NCI-H1694 treated with DMSO at 0.1 percent for 48 hours (cell line): ENCODE results near the gene HOMER1.

ENCODE experiments used
- DNase-seq: peaks from one replicate; lab custom pipeline; 2025; lab: John Stamatoyannopoulos, UW

The HOMER1 gene

GRCh38 chr5:79513704-79514390 is at the start of gene HOMER1:
Gene HOMER1, minus strand, starts transcription at chr5:79514134. Its CDS starts 1,360 bp downstream, at chr5:79512774.
- peak; percentile 29 for DNase-seq

GRCh38 chr5:79563247-79563590 is 49.3 kb upstream of the HOMER1 start:
- DNase-seq, result no peak

- DNase-seq, result no peak
These were observed 48.7 kb upstream of the HOMER1 start for GRCh38 chr5:79562351-79563246.

- DNase-seq, result no peak
These were observed 47.6 kb upstream of the HOMER1 start for GRCh38 chr5:79561525-79561893.

DNA sequence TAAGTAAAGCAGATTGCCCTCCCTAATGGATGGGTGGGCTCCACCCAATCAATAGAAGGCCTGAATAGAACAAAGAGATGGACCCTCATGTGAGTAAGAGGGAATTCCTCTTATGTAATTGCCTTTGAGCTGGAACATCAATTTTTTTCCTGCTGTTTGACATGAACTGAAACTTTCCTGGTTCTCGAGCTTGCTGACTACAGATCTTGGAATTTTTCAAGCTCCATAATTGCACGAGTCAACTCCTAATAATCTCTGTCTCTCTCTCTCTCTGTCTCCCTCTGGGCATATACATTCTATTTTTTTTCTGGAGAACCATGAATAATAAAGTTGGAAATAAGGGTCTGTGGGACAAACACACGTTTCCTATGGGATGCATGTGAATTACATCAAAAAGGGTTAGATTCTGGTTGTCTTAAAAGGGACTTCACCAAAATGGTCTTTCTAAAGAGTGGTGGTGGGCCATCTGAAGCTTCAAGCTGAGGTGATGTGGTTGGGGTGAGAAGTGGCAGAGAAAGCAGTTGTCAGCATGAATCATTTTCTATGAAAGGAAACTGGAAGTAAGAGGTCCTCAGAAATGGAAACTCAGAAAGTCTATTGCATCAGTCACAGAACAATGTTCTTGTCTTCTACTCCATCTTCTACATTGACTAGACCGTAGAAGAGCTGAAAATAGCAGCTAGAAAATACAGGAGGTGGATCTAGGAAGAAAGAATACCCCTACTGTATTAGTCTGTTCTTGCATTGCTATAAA is 47.0 kb upstream of the HOMER1 start:
- no peak for DNase-seq

DNA sequence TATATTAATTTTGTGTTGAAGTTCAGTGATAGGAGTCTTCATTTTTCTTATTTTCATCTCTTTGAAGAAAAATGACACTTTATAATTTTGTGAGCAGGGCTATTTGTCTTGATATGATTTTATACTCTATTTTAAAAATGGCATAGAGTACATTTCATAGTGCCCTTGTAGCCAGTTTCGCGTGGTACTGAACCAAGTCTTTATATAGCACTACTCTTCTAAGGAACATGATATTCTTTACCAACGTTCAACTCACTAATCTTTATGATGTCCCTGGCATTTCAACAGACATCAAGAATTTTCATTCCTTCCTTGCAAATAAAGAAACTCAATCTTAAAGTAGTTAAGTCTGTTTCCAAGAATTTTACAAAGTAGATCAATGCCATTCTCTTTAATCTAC is 41.5 kb upstream of the HOMER1 start:
- DNase-seq, result no peak

- peak; percentile 69 for DNase-seq
These were observed 39.0 kb upstream of the HOMER1 start for GRCh38 chr5:79552984-79553383.

GRCh38 chr5:79547982-79548381 is 34.0 kb upstream of the HOMER1 start:
- no peak for DNase-seq

DNA sequence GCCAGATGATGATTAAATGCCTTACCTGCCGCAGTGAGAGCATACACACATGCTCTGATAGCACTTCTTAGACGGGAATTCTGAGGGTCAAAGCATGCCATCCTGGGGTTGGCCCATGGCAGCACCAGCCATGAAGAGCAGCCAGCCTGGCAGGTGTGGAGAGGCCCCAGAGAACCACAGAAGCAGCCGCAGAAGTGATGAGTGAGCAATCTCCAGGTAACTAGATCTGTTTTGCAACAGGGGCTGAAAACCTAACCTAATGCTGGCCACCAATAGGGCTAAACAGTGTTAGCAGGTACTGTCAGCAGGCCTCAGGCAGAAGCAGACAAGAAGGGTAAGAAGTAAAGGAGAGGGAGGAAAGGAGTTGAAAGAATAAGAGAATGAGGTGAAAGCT is 33.5 kb upstream of the HOMER1 start:
- no peak for DNase-seq

GRCh38 chr5:79546782-79547428 is 33.0 kb upstream of the HOMER1 start:
- DNase-seq, result no peak

DNA sequence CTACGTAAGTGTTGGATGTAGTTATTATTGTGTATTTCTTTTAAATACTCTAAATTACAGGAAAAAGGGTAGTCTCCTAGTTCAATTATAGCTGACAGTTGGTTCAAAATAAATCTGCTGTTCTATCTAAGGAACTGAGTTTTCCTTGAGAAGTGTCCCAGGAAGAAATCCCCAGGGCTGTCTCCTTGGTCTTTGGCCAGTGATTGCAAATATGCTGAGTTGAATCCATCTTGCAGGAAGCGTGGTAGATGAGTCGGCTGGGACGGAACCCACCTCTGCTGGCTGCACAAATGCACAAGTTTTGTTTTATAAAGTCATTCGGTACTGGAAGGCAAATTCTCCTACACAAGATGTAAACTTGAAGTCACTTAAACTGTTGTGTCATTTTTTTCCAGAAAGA is 30.2 kb upstream of the HOMER1 start:
- DNase-seq, result no peak

DNA sequence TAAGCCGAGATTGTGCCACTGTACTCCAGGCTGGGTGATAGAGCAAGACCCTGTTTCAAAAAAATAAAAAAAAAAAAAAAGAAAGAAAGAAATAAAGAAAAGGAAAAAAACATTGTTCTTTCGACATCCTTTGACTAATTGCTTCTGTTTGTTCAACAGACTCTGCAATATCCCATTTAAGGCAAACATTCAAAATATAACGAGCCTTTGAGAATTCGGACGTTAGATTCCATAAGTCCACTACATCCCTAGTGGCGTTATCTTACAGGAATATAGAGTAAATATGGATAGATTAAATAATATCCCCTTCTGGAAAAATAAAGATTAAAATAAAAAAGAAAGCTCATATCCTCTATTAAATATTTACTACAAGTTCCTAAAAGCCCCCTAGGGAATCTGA is 27.0 kb upstream of the HOMER1 start:
- DNase-seq, result no peak

DNA sequence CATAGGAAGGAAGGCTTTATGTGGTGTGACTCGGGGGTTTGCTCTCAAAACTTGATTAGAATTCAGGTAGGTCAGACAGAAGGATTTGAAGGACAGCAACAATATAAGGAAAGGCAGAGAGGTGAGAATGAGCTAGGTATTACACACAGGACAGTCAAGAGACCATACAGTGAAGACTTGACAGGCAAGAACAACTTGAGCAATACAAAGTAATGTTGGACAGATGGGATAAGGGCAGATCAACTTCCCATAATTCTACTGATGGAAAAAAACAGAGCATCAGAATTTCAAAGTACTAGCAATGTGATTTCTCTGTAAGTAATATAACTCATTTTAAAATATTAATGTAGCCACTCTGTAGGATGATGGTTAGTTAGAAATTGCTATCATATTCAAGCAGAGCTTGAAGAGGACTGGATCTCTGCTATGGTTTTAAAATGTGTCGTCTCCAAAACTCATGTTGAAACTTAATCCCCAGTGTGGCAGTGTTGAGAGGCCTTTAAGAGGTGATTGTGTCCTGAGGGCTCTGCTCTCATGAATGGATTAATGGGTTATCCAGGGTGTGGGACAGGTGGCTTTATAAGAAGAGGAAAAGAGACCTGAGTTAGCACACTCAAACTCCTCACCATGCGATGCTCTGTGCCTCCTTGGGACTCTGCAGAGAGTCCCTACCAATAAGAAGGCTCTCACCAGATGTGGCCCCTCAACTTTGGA is 22.4 kb upstream of the HOMER1 start:
- no peak for DNase-seq

GRCh38 chr5:79535477-79536192 is 21.7 kb upstream of the HOMER1 start:
- no peak for DNase-seq

DNA sequence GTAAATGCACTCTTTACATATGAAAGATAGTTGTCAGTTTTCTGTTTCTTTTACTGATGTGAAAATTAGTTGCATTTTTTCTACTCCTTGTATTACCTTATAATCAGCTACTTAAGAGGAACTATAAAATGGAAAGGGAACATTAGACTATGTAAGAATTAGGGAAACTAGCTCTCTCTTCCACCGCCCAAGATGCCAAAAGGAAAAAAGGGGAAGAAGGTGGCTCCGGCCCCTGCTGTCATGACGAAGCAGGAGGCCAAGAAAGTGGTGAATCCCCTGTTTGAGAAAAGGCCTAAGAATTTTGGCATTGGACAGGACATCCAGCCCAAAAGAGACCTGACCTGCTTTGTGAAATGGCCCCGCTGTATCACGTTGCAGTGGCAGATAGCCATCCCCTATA is 15.2 kb upstream of the HOMER1 start:
- no peak for DNase-seq

DNA sequence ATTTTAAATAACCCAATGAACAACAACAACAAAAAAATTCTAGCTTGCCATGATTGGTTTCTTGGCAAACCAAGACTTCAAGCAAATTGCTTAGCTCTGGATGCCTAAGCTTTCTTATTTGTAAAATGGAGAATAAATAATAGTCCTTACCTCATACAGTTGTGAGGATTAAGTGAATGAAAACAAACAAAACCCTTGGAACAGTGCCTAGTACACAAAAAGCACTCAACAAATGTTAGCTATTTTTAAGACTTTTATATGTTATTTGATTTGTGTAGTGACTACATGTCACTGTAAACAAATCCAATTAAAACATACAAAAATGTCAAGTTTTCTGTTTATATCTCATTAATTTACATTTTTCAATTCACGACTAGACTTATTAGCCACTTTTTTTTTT is 13.5 kb upstream of the HOMER1 start:
- no peak for DNase-seq

DNA sequence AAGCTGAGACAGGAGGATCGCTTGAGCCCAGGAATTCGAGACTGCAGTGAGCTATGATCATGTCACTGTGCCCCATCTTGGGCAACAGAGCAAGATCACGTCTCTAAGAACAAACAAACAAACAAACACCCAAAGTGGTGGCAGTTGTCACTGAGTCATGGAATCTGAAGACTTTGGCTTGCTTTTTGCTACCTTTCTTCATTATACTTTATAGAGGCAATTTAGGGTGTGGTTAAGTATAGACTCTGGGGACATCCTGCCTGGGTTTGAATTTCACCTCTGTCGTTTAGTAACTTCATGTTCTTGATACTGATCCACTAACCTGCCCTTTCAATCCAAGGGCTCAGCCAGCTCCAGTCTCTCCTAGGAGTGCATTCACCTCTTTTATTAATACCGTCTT is 13.0 kb upstream of the HOMER1 start:
- no peak for DNase-seq

DNA sequence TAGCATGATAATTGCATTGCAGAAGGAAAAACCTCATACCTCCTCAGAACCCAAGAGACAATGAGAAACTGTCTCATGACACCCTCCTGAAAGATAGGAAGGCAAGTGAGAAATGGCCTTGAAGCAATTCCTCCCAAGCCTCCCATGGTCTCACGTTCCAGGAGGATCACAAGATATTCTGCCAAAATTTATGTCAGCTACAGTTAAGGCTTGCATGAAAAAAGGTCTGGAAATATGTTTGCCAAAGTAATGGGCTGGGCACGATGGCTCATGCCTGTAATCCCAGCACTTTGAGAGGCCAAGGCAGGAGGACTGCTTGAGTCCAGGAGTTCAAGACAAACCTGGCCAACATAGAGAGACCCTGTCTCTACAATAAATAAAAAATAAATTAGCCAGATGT is 12.6 kb upstream of the HOMER1 start:
- no peak for DNase-seq

DNA sequence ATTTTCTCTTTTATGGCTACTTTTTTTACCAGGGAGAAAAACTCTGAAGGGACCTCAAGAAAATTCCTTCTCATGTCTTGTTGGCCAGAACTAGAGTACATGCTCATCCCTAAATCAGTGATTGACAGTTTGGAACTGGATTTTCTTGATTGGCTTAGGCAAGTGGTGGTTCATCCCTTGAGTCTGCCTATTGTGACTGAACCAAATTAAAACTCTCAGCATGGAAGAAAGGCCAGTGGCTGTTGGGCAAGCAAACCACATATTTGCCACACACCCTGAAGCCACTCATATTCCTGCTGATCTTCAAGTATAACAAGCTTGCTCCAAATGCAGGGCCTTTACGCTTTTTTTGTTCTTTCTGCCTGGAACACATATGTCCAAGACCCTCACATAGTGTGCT is 7.2 kb upstream of the HOMER1 start:
- DNase-seq, result no peak

DNA sequence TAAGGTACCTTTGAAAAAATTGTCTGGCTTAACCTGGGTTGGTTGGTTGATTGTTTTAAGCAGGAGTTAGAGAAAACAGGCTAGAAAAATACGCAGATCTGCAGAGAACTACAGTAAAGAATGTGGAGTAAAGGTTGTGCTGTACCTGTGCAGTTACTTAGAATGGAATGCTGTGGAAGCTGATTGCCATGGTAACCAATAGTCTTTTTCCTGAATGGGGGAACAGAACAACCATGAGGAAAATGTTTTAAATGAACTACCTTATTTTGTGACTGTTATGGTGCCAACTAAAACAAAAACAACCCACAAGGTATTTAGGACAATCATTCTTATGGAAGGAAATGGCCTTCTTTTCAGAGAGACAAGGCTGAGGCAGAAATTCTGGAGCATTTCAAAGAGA is 4.8 kb upstream of the HOMER1 start:
- DNase-seq, result no peak

- DNase-seq, result no peak
These were observed 3.7 kb upstream of the HOMER1 start for GRCh38 chr5:79517601-79518000.
